Testis (tissue), 2 donors: ENCODE data around the gene MATR3.

Experiments used
- CTCF ChIP-seq, 3 experiments: fragments of 450-650 bp in 2 of 3; fragments of 200-600 bp in 1 of 3; sonication (generic) in 1 of 3; IDR thresholded peaks; one replicate each; pipeline ENCODE4 v1.5.1; 2016 to 2019; ENCODE audit warnings: antibody characterized with exemption in 3 of 3, mild to moderate bottlenecking in 2 of 3, moderate library complexity in 1 of 3
- POLR2A ChIP-seq: fragments of 450-650 bp; IDR thresholded peaks from one replicate; pipeline ENCODE4 v1.6.1; 2017; ENCODE audit warnings: antibody characterized with exemption, mild to moderate bottlenecking, moderate library complexity

GRCh38 chr5:139379626-139380449 lies 86.3 kb downstream of the MATR3 start:
- no peak for TF ChIP-seq CTCF (IDR thresholded peaks at IDR 0.05)
- TF ChIP-seq POLR2A: no peak
